ENCODE measurements around the gene NOS1. TPM values are rescaled to one million over a fixed set of nuclear protein-coding genes. Genes with fewer than 3 reads are reported as not detected.

Gene NOS1
- polyA plus RNA-seq, 1 donor from 2014 or later, result not detected

DNA sequence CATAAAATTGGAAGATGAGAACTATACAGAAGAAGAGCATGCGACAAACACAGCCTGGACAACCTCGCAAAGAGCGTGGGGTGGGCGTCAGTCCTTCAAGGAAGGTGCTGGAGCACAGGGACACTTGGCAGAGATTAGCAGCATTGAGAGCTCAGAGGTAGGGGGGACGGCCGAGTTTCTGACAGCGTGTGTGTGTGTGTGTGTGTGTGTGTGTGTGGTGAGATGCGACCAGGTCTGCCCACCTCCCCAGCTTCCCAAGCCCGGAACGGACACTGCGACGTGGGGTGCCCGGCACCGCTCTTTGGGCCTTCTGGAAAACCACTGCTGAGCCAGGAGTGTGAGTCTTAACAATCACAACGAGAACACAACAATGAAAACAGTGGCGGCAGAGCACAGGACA lies 153.2 kb downstream of the NOS1 start:
- Histone ChIP-seq H3K27me3 (ENCODE audit: insufficient read depth, low read depth, low read length) (no peaks in the 10 kb centered on the region), H3K9ac (ENCODE audit: low read length) (no peak overlapping the region), H3K9me2 (ENCODE audit: insufficient read depth, low read length) (no peaks in the 10 kb centered on the region), H3K36me3 (ENCODE audit: insufficient read depth, low read length) (no peaks in the 10 kb centered on the region), H3F3A (ENCODE audit: insufficient read depth, low read length, poor library complexity, severe bottlenecking) (no peaks in the 10 kb centered on the region), H4K20me1 (ENCODE audit: insufficient read depth) (no peaks in the 10 kb centered on the region), H3K4me2 (ENCODE audit: low read length) (no peak overlapping the region), H3K9me3 (ENCODE audit: low read length) (no peaks in the 10 kb centered on the region), H2AFZ (ENCODE audit: low read depth, low read length) (no peak overlapping the region), H3K79me2 (replicated peaks; ENCODE audit: insufficient read depth, low read length) (no peaks in the 10 kb centered on the region), H3K4me3 (ENCODE audit: low read length) (no peak overlapping the region), H3K27ac (ENCODE audit: low read length) (no peak overlapping the region)
- TF ChIP-seq EP300 (conservative IDR thresholded peaks at IDR 0.05; ENCODE audit: poor library complexity, severe bottlenecking), result no peak

DNA sequence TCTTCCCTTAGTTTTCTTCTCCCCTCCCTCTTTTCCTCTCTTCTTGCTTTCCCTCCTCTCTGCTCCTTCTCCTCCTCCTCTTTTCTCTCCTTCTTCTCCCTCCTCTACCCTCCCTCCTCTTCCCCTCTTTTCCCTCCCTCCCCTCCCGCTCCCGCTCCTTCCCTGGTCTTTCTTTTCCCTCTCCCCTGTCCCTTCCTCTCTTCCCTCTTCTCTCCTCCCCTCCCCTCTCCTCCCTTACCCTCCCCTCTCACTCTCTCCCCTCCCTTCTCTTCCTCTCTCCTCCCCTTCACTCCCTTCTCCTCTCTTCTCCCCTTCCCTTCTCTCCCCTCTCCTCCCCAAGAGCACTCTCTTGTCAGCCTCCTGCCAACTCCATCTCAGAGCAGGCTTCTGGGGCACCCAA lies 153.8 kb downstream of the NOS1 start:
- TF ChIP-seq POLR2AphosphoS5 (IDR thresholded peaks at IDR 0.05) (no peak), RAD21 (conservative IDR thresholded peaks at IDR 0.05) (no peak), MXI1 (conservative IDR thresholded peaks at IDR 0.05; ENCODE audit: poor library complexity, severe bottlenecking) (no peak), EP300 (conservative IDR thresholded peaks at IDR 0.05; ENCODE audit: poor library complexity, severe bottlenecking) (no peak), TAF1 (IDR thresholded peaks at IDR 0.05; ENCODE audit: low read depth) (no peak), EZH2 (IDR thresholded peaks at IDR 0.05; ENCODE audit: borderline replicate concordance, insufficient read depth, low read length, poor library complexity, severe bottlenecking) (no peak), SMC3 (conservative IDR thresholded peaks at IDR 0.05; ENCODE audit: poor library complexity) (no peak)
- TF ChIP-seq, protein P1, sequence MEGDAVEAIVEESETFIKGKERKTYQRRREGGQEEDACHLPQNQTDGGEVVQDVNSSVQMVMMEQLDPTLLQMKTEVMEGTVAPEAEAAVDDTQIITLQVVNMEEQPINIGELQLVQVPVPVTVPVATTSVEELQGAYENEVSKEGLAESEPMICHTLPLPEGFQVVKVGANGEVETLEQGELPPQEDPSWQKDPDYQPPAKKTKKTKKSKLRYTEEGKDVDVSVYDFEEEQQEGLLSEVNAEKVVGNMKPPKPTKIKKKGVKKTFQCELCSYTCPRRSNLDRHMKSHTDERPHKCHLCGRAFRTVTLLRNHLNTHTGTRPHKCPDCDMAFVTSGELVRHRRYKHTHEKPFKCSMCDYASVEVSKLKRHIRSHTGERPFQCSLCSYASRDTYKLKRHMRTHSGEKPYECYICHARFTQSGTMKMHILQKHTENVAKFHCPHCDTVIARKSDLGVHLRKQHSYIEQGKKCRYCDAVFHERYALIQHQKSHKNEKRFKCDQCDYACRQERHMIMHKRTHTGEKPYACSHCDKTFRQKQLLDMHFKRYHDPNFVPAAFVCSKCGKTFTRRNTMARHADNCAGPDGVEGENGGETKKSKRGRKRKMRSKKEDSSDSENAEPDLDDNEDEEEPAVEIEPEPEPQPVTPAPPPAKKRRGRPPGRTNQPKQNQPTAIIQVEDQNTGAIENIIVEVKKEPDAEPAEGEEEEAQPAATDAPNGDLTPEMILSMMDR (IDR thresholded peaks at IDR 0.05; ENCODE audit: poor library complexity, severe bottlenecking), result no peak
- TF ChIP-seq, protein P2, sequence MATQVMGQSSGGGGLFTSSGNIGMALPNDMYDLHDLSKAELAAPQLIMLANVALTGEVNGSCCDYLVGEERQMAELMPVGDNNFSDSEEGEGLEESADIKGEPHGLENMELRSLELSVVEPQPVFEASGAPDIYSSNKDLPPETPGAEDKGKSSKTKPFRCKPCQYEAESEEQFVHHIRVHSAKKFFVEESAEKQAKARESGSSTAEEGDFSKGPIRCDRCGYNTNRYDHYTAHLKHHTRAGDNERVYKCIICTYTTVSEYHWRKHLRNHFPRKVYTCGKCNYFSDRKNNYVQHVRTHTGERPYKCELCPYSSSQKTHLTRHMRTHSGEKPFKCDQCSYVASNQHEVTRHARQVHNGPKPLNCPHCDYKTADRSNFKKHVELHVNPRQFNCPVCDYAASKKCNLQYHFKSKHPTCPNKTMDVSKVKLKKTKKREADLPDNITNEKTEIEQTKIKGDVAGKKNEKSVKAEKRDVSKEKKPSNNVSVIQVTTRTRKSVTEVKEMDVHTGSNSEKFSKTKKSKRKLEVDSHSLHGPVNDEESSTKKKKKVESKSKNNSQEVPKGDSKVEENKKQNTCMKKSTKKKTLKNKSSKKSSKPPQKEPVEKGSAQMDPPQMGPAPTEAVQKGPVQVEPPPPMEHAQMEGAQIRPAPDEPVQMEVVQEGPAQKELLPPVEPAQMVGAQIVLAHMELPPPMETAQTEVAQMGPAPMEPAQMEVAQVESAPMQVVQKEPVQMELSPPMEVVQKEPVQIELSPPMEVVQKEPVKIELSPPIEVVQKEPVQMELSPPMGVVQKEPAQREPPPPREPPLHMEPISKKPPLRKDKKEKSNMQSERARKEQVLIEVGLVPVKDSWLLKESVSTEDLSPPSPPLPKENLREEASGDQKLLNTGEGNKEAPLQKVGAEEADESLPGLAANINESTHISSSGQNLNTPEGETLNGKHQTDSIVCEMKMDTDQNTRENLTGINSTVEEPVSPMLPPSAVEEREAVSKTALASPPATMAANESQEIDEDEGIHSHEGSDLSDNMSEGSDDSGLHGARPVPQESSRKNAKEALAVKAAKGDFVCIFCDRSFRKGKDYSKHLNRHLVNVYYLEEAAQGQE (IDR thresholded peaks at IDR 0.05; ENCODE audit: borderline replicate concordance), result no peak
- Histone ChIP-seq H4K20me1 (ENCODE audit: insufficient read depth) (no peaks in the 10 kb centered on the region), H3F3A (ENCODE audit: insufficient read depth, low read length, poor library complexity, severe bottlenecking) (no peaks in the 10 kb centered on the region), H3K9me3 (ENCODE audit: low read length) (no peaks in the 10 kb centered on the region), H2AFZ (ENCODE audit: low read depth, low read length) (no peak overlapping the region), H3K36me3 (ENCODE audit: insufficient read depth, low read length) (no peaks in the 10 kb centered on the region), H3K79me2 (replicated peaks; ENCODE audit: insufficient read depth, low read length) (no peaks in the 10 kb centered on the region), H3K27ac (ENCODE audit: low read length) (no peak overlapping the region), H3K27me3 (ENCODE audit: insufficient read depth, low read depth, low read length) (no peaks in the 10 kb centered on the region), H3K4me2 (ENCODE audit: low read length) (no peak overlapping the region), H3K9me2 (ENCODE audit: insufficient read depth, low read length) (no peaks in the 10 kb centered on the region), H3K9ac (ENCODE audit: low read length) (no peak overlapping the region), H3K4me3 (ENCODE audit: low read length) (no peak overlapping the region)

DNA sequence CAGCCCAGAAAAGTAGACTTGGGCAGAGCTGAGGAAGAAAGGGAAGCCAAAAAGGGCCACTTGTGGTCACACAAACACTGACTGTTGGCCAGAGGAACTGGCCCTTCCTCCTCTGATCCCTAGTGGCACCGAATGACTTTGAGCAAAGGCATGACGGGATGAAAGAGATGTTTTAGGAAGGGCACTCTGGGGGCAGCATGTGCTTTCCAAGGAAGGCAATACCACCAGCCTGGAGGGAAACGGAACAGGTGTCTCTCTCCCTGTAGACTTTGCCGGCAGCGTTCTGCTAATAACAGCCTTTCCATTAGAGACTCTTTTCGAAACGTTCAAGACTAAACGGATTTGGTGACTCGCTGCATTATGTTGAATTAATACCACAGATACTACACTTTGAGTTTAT lies 158.9 kb downstream of the NOS1 start:
- Histone ChIP-seq H3K27ac (ENCODE audit: low read length) (no peak overlapping the region), H3K4me3 (ENCODE audit: low read length) (no peak overlapping the region), H3K9me2 (ENCODE audit: insufficient read depth, low read length) (no peaks in the 10 kb centered on the region), H3K9ac (ENCODE audit: low read length) (no peak overlapping the region), H3K27me3 (ENCODE audit: insufficient read depth, low read depth, low read length) (no peaks in the 10 kb centered on the region), H2AFZ (ENCODE audit: low read depth, low read length) (no peak overlapping the region), H4K20me1 (ENCODE audit: insufficient read depth) (no peaks in the 10 kb centered on the region), H3K9me3 (ENCODE audit: low read length) (no peaks in the 10 kb centered on the region), H3F3A (ENCODE audit: insufficient read depth, low read length, poor library complexity, severe bottlenecking) (no peaks in the 10 kb centered on the region), H3K79me2 (replicated peaks; ENCODE audit: insufficient read depth, low read length) (no peaks in the 10 kb centered on the region), H3K4me2 (ENCODE audit: low read length) (no peak overlapping the region), H3K36me3 (ENCODE audit: insufficient read depth, low read length) (no peaks in the 10 kb centered on the region)
- TF ChIP-seq, protein P1 (IDR thresholded peaks at IDR 0.05; ENCODE audit: poor library complexity, severe bottlenecking), result no peak
- no peak for TF ChIP-seq RAD21 (conservative IDR thresholded peaks at IDR 0.05)
- no peak for TF ChIP-seq SMC3 (conservative IDR thresholded peaks at IDR 0.05; ENCODE audit: poor library complexity)
- TF ChIP-seq MXI1 (conservative IDR thresholded peaks at IDR 0.05; ENCODE audit: poor library complexity, severe bottlenecking), result no peak
- TF ChIP-seq EZH2 (IDR thresholded peaks at IDR 0.05; ENCODE audit: borderline replicate concordance, insufficient read depth, low read length, poor library complexity, severe bottlenecking), result no peak
- no peak for TF ChIP-seq TAF1 (IDR thresholded peaks at IDR 0.05; ENCODE audit: low read depth)
- no peak for TF ChIP-seq EP300 (conservative IDR thresholded peaks at IDR 0.05; ENCODE audit: poor library complexity, severe bottlenecking)
- no peak for TF ChIP-seq POLR2AphosphoS5 (IDR thresholded peaks at IDR 0.05)
- TF ChIP-seq, protein P2 (IDR thresholded peaks at IDR 0.05; ENCODE audit: borderline replicate concordance), result no peak
